GM21367 (cell line): ENCODE results near the gene TPSG1.

Experiments
- ATAC-seq: cut with Tn5 transposase; IDR thresholded peaks from one replicate; pipeline ENCODE4 v1.9.1; 2021; ENCODE audit not compliant: unreplicated experiment

The TPSG1 gene

GRCh38 chr16:1217526-1217925, 7.5 kb downstream of the TPSG1 start:
- ATAC-seq: no peak

- no peak for ATAC-seq
Observed at GRCh38 chr16:1216681-1217400, 8.2 kb downstream of the TPSG1 start.

- ATAC-seq: no peak
Observed at GRCh38 chr16:1216296-1216619, 8.8 kb downstream of the TPSG1 start.

- no peak for ATAC-seq
Observed at GRCh38 chr16:1215574-1216295, 9.3 kb downstream of the TPSG1 start.

GRCh38 chr16:1214719-1215118, 10.3 kb downstream of the TPSG1 start:
- no peak for ATAC-seq

GRCh38 chr16:1213796-1214372, 11.2 kb downstream of the TPSG1 start:
- ATAC-seq: no peak

- no peak for ATAC-seq
Observed at GRCh38 chr16:1213231-1213630, 11.8 kb downstream of the TPSG1 start.

- no peak for ATAC-seq
Observed at GRCh38 chr16:1212616-1213194, 12.4 kb downstream of the TPSG1 start.

- ATAC-seq: no peak
Observed at GRCh38 chr16:1211451-1212268, 13.4 kb downstream of the TPSG1 start.

GRCh38 chr16:1210461-1210860, 14.6 kb downstream of the TPSG1 start:
- no peak for ATAC-seq

- ATAC-seq: no peak
Observed at GRCh38 chr16:1209081-1209480, 16.0 kb downstream of the TPSG1 start.

GRCh38 chr16:1208239-1208830, 16.7 kb downstream of the TPSG1 start:
- no peak for ATAC-seq

GRCh38 chr16:1206786-1207185, 18.3 kb downstream of the TPSG1 start:
- no peak for ATAC-seq

GRCh38 chr16:1206326-1206725, 18.7 kb downstream of the TPSG1 start:
- no peak for ATAC-seq

GRCh38 chr16:1204933-1205332, 20.1 kb downstream of the TPSG1 start:
- ATAC-seq: no peak

- no peak for ATAC-seq
Observed at GRCh38 chr16:1202274-1202673, 22.8 kb downstream of the TPSG1 start.

GRCh38 chr16:1201444-1201843, 23.6 kb downstream of the TPSG1 start:
- ATAC-seq: no peak

GRCh38 chr16:1200014-1200627, 24.9 kb downstream of the TPSG1 start:
- ATAC-seq: no peak

GRCh38 chr16:1199347-1200013, 25.6 kb downstream of the TPSG1 start:
- no peak for ATAC-seq
